WI38 (cell line): ENCODE data around the gene B4GALNT1.

ENCODE experiments used
- H3K4me3 ChIP-seq: 2 replicates; pipeline ENCODE4 v1.5.1; 2011; ENCODE audit warnings: low read depth, mild to moderate bottlenecking, control low read depth, low read length
- CTCF ChIP-seq: IDR thresholded peaks from 2 replicates; pipeline ENCODE4 v1.5.1; 2012; ENCODE audit warnings: low read depth, mild to moderate bottlenecking, control low read depth, low read length

The B4GALNT1 gene

GRCh38 chr12:57581802-57582201 lies 51.2 kb downstream of the B4GALNT1 start:
- no peak overlapping the region for H3K4me3 ChIP-seq
- no peak for TF ChIP-seq CTCF

- TF ChIP-seq CTCF, result no peak
These were observed 52.6 kb downstream of the B4GALNT1 start for GRCh38 chr12:57580466-57580795.

GRCh38 chr12:57579677-57580465 lies 53.1 kb downstream of the B4GALNT1 start:
- no peak overlapping the region for H3K4me3 ChIP-seq
- no peak for TF ChIP-seq CTCF

More at GRCh38 chr12:57580466-57580795, 52.6 kb downstream of the B4GALNT1 start:
- H3K4me3 ChIP-seq, result no peak overlapping the region

- no peak for TF ChIP-seq CTCF
These were observed 54.0 kb downstream of the B4GALNT1 start for GRCh38 chr12:57579011-57579410.

GRCh38 chr12:57577981-57578758 lies 54.8 kb downstream of the B4GALNT1 start:
- no peak for TF ChIP-seq CTCF
- no peak overlapping the region for H3K4me3 ChIP-seq

More at GRCh38 chr12:57579011-57579410, 54.0 kb downstream of the B4GALNT1 start:
- no peak overlapping the region for H3K4me3 ChIP-seq

- no peak for TF ChIP-seq CTCF
- H3K4me3 ChIP-seq, result no peak overlapping the region
These were observed 56.3 kb downstream of the B4GALNT1 start for GRCh38 chr12:57576613-57577160.
